SK-N-MC (cell line): ENCODE data around the gene TTC31.

Source experiments
- EZH2 ChIP-seq: fragments of 200-600 bp; sonication (generic); IDR thresholded peaks from one replicate; pipeline ENCODE4 v1.6.1; 2017; ENCODE audit warnings: antibody characterized with exemption
- FOXP2 ChIP-seq: optimal IDR thresholded peaks from 2 replicates; pipeline ENCODE3; 2011; ENCODE audit warnings: mild to moderate bottlenecking, moderate library complexity; ENCODE audit not compliant: insufficient read depth; ENCODE audit errors: extremely low read length, control extremely low read depth
- POLR2AphosphoS5 ChIP-seq: IDR thresholded peaks from 2 replicates; pipeline ENCODE4 v1.6.1; 2012; ENCODE audit warnings: mild to moderate bottlenecking, low read depth, low read length, borderline replicate concordance

DNA sequence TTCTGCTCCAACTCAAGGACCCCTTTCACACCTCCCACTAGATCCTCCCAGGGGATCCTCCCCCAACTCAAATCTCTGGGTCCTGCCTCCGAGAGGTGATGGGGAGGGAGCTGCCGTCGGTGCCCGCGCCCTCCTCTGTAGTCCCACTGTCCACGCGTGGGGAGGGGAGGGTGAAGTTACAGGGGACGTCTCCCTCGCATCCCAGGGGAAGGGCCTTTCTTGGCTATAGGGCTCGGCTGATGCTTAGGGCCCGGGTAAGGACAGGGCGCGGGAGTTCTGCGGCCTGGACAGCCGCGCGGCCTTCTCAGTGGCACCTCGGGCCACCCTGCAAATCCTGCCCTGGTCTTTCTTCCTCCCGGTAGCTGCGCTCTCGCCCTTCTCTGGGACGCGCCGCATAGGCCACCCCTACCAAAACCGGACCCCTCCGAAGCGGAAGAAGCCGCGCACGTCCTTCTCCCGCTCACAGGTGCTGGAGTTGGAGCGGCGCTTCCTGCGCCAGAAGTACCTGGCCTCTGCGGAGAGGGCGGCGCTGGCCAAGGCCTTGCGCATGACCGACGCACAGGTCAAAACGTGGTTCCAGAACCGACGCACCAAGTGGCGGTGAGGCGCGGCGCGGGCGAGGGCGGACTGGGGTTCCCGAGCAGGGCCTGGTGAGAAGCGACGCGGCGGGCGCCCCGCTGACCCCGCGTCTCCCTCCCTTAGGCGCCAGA, 32.5 kb downstream of the TTC31 start:
- TF ChIP-seq EZH2 (no peak), POLR2AphosphoS5 (no peak), FOXP2 (no peak)
